ENCODE measurements around the gene TP53I3. TPM values are rescaled to one million over a fixed set of nuclear protein-coding genes. Genes with fewer than 3 reads are reported as not detected.

TP53I3 gene
- total RNA-seq, 1 experiment from 2014 or later = 48.1 TPM

- H3K4ac ChIP-seq (ENCODE audit: low read depth, low read length) = no peak overlapping the region
- H4K8ac ChIP-seq (replicated peaks; ENCODE audit: insufficient read length, low read depth, low read length) = no peak overlapping the region
- H3K27me3 Mint-ChIP-seq (ENCODE audit: low read depth) = no peaks in the 10 kb centered on the region; the same call in none of the 2 replicates
- no peak overlapping the region for H4K91ac ChIP-seq (ENCODE audit: insufficient read length, low read depth, low read length)
- no peak overlapping the region for H3K23ac ChIP-seq (ENCODE audit: insufficient read length, low read depth, low read length)
- H3K14ac ChIP-seq (ENCODE audit: insufficient read depth, low read length) = no peak overlapping the region
- no peak overlapping the region for H2BK5ac ChIP-seq (ENCODE audit: insufficient read length, low read length)
- H3K56ac ChIP-seq (ENCODE audit: insufficient read length, low read depth, low read length) = no peak overlapping the region
- WGBS (ENCODE audit: extremely low coverage, insufficient read length, low lambda C conversion rate) = no CpG with 5 or more reads among the region's 2 CpGs
- H3K18ac ChIP-seq (ENCODE audit: insufficient read length, low read depth, low read length) = no peak overlapping the region
- no peak overlapping the region for H3K4me2 ChIP-seq (ENCODE audit: insufficient read depth, insufficient read length, low read length)
- H3K4me3 Mint-ChIP-seq = no peak overlapping the region
- TF ChIP-seq, protein P1, sequence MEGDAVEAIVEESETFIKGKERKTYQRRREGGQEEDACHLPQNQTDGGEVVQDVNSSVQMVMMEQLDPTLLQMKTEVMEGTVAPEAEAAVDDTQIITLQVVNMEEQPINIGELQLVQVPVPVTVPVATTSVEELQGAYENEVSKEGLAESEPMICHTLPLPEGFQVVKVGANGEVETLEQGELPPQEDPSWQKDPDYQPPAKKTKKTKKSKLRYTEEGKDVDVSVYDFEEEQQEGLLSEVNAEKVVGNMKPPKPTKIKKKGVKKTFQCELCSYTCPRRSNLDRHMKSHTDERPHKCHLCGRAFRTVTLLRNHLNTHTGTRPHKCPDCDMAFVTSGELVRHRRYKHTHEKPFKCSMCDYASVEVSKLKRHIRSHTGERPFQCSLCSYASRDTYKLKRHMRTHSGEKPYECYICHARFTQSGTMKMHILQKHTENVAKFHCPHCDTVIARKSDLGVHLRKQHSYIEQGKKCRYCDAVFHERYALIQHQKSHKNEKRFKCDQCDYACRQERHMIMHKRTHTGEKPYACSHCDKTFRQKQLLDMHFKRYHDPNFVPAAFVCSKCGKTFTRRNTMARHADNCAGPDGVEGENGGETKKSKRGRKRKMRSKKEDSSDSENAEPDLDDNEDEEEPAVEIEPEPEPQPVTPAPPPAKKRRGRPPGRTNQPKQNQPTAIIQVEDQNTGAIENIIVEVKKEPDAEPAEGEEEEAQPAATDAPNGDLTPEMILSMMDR (conservative IDR thresholded peaks at IDR 0.05) = no peak
- H3K9me3 ChIP-seq (ENCODE audit: control insufficient read depth, low read depth, low read length) = peaks cover 7% of the 10 kb centered on the region
- peaks cover 0 to 13% (median 12%) of the 10 kb centered on the region in 3 experiments; a peak in 4 of 7 replicates for H3K36me3 Mint-ChIP-seq (ENCODE audit: insufficient read depth in 1 of 3, low read depth in 3 of 3)
- H3K9ac ChIP-seq (ENCODE audit: extremely low read depth, insufficient read length, low read length) = no peak overlapping the region
- no peak overlapping the region for H2AK5ac ChIP-seq (ENCODE audit: insufficient read length, low read length)
- no peak overlapping the region for H2AFZ ChIP-seq (ENCODE audit: low read length)
- no peaks in the 10 kb centered on the region for H3K4me1 Mint-ChIP-seq
- no peaks in the 10 kb centered on the region for H3K23me2 ChIP-seq (ENCODE audit: insufficient read length, low read depth, low read length, poor library complexity, severe bottlenecking)
- no peak overlapping the region for H2BK12ac ChIP-seq (ENCODE audit: insufficient read length, low read depth, low read length)
- DNase-seq = no peak
- no peaks in the 10 kb centered on the region for H3K79me1 ChIP-seq (ENCODE audit: insufficient read depth, low read depth, low read length, poor library complexity, severe bottlenecking)
- no peaks in the 10 kb centered on the region for H3K4me1 ChIP-seq (ENCODE audit: insufficient read depth, low read length)
- no peak overlapping the region for H3K27ac ChIP-seq (ENCODE audit: insufficient read length, low read depth, low read length)
- H3K9me3 Mint-ChIP-seq = peaks cover 20 to 22% of the 10 kb centered on the region in 2 experiments; a peak in 4 of 5 replicates
- no peak overlapping the region for H2BK20ac ChIP-seq (ENCODE audit: low read depth, low read length, poor library complexity, severe bottlenecking)
- H4K5ac ChIP-seq (ENCODE audit: insufficient read length, low read depth, low read length) = no peak overlapping the region
- no peak overlapping the region for H3T11ph ChIP-seq (ENCODE audit: low read length)
- H2BK15ac ChIP-seq (ENCODE audit: low read depth, low read length) = no peak overlapping the region
- H4K20me1 ChIP-seq (ENCODE audit: control insufficient read depth, insufficient read depth, insufficient read length) = no peaks in the 10 kb centered on the region
- H3K27me3 ChIP-seq (ENCODE audit: insufficient read depth, low read length) = no peaks in the 10 kb centered on the region
- no peak overlapping the region; a peak in 1 of 7 replicates for H3K27ac Mint-ChIP-seq
- H3K79me2 ChIP-seq (ENCODE audit: insufficient read depth, low read length) = no peaks in the 10 kb centered on the region
- no peak overlapping the region for H2BK120ac ChIP-seq (ENCODE audit: low read depth, low read length, poor library complexity, severe bottlenecking)
These were observed 26.8 kb upstream of the TP53I3 start for GRCh38 chr2:24111407-24111901.

Data from H9 (cell line).